ENCODE measurements around the gene PRKN.

The PRKN gene

GRCh38 chr6:162700966-162701365, 26.6 kb downstream of the PRKN start:
- no peak for TF ChIP-seq CTCF (IDR thresholded peaks at IDR 0.05; ENCODE audit: extremely low read depth, insufficient read depth, missing control alignments)
- no peak for DNase-seq (ENCODE audit: low spot score)
- in situ Hi-C loops (cut with MboI; ENCODE audit: low pct_unique_long_range_greater_than_20kb, low sequenced_read_pairs, unreplicated experiment): no loop called here

- in situ Hi-C loops (cut with MboI; ENCODE audit: low pct_unique_long_range_greater_than_20kb, low sequenced_read_pairs, unreplicated experiment): no loop called here
- no peak for TF ChIP-seq CTCF (IDR thresholded peaks at IDR 0.05; ENCODE audit: extremely low read depth, insufficient read depth, missing control alignments)
- DNase-seq (ENCODE audit: low spot score): no peak
These were observed 27.6 kb downstream of the PRKN start for GRCh38 chr6:162699961-162700360.

- DNase-seq (ENCODE audit: low spot score): no peak
- TF ChIP-seq CTCF (IDR thresholded peaks at IDR 0.05; ENCODE audit: extremely low read depth, insufficient read depth, missing control alignments): no peak
- in situ Hi-C loops (cut with MboI; ENCODE audit: low pct_unique_long_range_greater_than_20kb, low sequenced_read_pairs, unreplicated experiment): no loop called here
These were observed 29.1 kb downstream of the PRKN start for GRCh38 chr6:162698440-162698839.

GRCh38 chr6:162697872-162698403, 29.6 kb downstream of the PRKN start:
- DNase-seq (ENCODE audit: low spot score): no peak
- in situ Hi-C loops (cut with MboI; ENCODE audit: low pct_unique_long_range_greater_than_20kb, low sequenced_read_pairs, unreplicated experiment): no loop called here
- no peak for TF ChIP-seq CTCF (IDR thresholded peaks at IDR 0.05; ENCODE audit: extremely low read depth, insufficient read depth, missing control alignments)

GRCh38 chr6:162690158-162690557, 37.4 kb downstream of the PRKN start:
- no peak for DNase-seq (ENCODE audit: low spot score)
- in situ Hi-C loops (cut with MboI; ENCODE audit: low pct_unique_long_range_greater_than_20kb, low sequenced_read_pairs, unreplicated experiment): no loop called here
- no peak for TF ChIP-seq CTCF (IDR thresholded peaks at IDR 0.05; ENCODE audit: extremely low read depth, insufficient read depth, missing control alignments)

- in situ Hi-C loops (cut with MboI; ENCODE audit: low pct_unique_long_range_greater_than_20kb, low sequenced_read_pairs, unreplicated experiment): no loop called here
- no peak for TF ChIP-seq CTCF (IDR thresholded peaks at IDR 0.05; ENCODE audit: extremely low read depth, insufficient read depth, missing control alignments)
- no peak for DNase-seq (ENCODE audit: low spot score)
These were observed 38.7 kb downstream of the PRKN start for GRCh38 chr6:162688751-162689345.
